Body of pancreas (tissue), 4 donors: Measurements from ENCODE around the gene EMILIN3.

Experiments used
- CTCF ChIP-seq, 7 experiments: fragments of 450-650 bp in 4 of 7; fragments of 200-600 bp in 3 of 7; sonication (generic) in 3 of 7; IDR thresholded peaks; one replicate each; pipeline ENCODE4 v1.5.1; 2016 to 2019; ENCODE audit warnings: antibody characterized with exemption in 7 of 7
- POLR2A ChIP-seq, 3 donors: fragments of 450-650 bp; IDR thresholded peaks; one replicate each; pipeline ENCODE4 v1.6.1; 2016; ENCODE audit warnings: antibody characterized with exemption in 3 of 3, mild to moderate bottlenecking in 2 of 3

GRCh38 chr20:41406353-41406752, 39.7 kb upstream of the EMILIN3 start:
- TF ChIP-seq POLR2A (IDR thresholded peaks at IDR 0.05) (no peak), CTCF (IDR thresholded peaks at IDR 0.05) (no peak)
